OCI-LY3 (cell line): ENCODE results near the gene HEXA.

Experiments
- H2AFZ ChIP-seq: fragments of 200-600, 300-600 bp; shearing (Covaris generic); 2 replicates; pipeline ENCODE4 v1.6.0; 2014; ENCODE audit warnings: antibody characterized with exemption, low read depth, low read length
- H3K27ac ChIP-seq: fragments of 200-600, 300-600 bp; sonication (generic); 2 replicates; pipeline ENCODE4 v1.5.1; 2014; ENCODE audit warnings: mild to moderate bottlenecking, low read length, moderate library complexity, mixed read lengths
- H3K27me3 ChIP-seq: fragments of 200-600, 300-600 bp; sonication (generic); 2 replicates; pipeline ENCODE4 v1.6.1; 2014; ENCODE audit warnings: low read depth, low read length, mixed read lengths
- H3K36me3 ChIP-seq: fragments of 200-600, 300-600 bp; sonication (generic); replicated peaks from 2 replicates; pipeline ENCODE3; 2014; ENCODE audit warnings: low read depth, low read length, mixed read lengths
- H3K4me1 ChIP-seq: fragments of 300-600, 200-600 bp; sonication (generic); 2 replicates; pipeline ENCODE4 v1.6.1; 2014; ENCODE audit warnings: low read length, mixed read lengths
- H3K4me2 ChIP-seq: fragments of 200-600, 300-600 bp; sonication (generic); 2 replicates; pipeline ENCODE4 v1.6.1; 2014; ENCODE audit warnings: low read length, mixed read lengths
- H3K4me3 ChIP-seq: fragments of 300-600, 200-600 bp; sonication (generic); 2 replicates; pipeline ENCODE4 v1.5.1; 2014; ENCODE audit warnings: antibody characterized with exemption, mild to moderate bottlenecking, low read length, moderate library complexity
- H3K79me2 ChIP-seq: fragments of 300-600, 200-600 bp; shearing (Covaris generic); 2 replicates; pipeline ENCODE4 v1.6.1; 2014; ENCODE audit warnings: mild to moderate bottlenecking, low read length, mixed read lengths
- H3K9ac ChIP-seq: fragments of 300-600, 200-600 bp; shearing (Covaris generic); 2 replicates; pipeline ENCODE4 v1.6.0; 2014; ENCODE audit warnings: mild to moderate bottlenecking, low read length, moderate library complexity
- H3K9me3 ChIP-seq: fragments of 200-600, 300-600 bp; shearing (Covaris generic); 2 replicates; pipeline ENCODE4 v1.6.1; 2014; ENCODE audit warnings: low read length, mixed read lengths; ENCODE audit not compliant: insufficient read depth
- H4K20me1 ChIP-seq: fragments of 200-600, 300-600 bp; sonication (generic); 2 replicates; pipeline ENCODE4 v1.6.1; 2016; ENCODE audit warnings: low read length, mixed read lengths; ENCODE audit not compliant: insufficient read depth
- CTCF ChIP-seq: fragments of 200-600, 300-600 bp; sonication (generic); IDR thresholded peaks from 2 replicates; pipeline ENCODE4 v1.5.1; 2014; ENCODE audit warnings: antibody characterized with exemption, low read length, low read depth
- EZH2phosphoT487 ChIP-seq: fragments of 200-600 bp; shearing (Covaris generic); IDR thresholded peaks from 2 replicates; pipeline ENCODE4 v1.6.1; 2018; ENCODE audit warnings: antibody characterized with exemption, mixed run types, low read depth

The HEXA gene

GRCh38 chr15:72345806-72346205 lies 30.0 kb downstream of the HEXA start:
- Histone ChIP-seq H3K4me1 (no peaks in the 10 kb centered on the region), H3K9ac (no peak overlapping the region), H4K20me1 (no peaks in the 10 kb centered on the region), H2AFZ (no peak overlapping the region), H3K36me3 (peaks cover 29% of the 10 kb centered on the region), H3K27me3 (no peaks in the 10 kb centered on the region), H3K4me3 (no peak overlapping the region), H3K4me2 (no peak overlapping the region), H3K79me2 (no peaks in the 10 kb centered on the region), H3K27ac (no peak overlapping the region), H3K9me3 (no peaks in the 10 kb centered on the region)
- TF ChIP-seq CTCF (no peak), EZH2phosphoT487 (no peak)

GRCh38 chr15:72345280-72345679 lies 30.5 kb downstream of the HEXA start:
- Histone ChIP-seq H3K36me3 (peaks cover 26% of the 10 kb centered on the region), H3K27me3 (no peaks in the 10 kb centered on the region), H3K4me3 (no peak overlapping the region), H3K79me2 (no peaks in the 10 kb centered on the region), H3K4me1 (no peaks in the 10 kb centered on the region), H3K27ac (no peak overlapping the region), H2AFZ (no peak overlapping the region), H3K4me2 (no peak overlapping the region), H3K9ac (no peak overlapping the region), H3K9me3 (no peaks in the 10 kb centered on the region), H4K20me1 (no peaks in the 10 kb centered on the region)
- TF ChIP-seq EZH2phosphoT487 (no peak), CTCF (no peak)

GRCh38 chr15:72344602-72345001 lies 31.2 kb downstream of the HEXA start:
- H3K27me3 ChIP-seq: no peaks in the 10 kb centered on the region
- H3K4me3 ChIP-seq: no peak overlapping the region
- no peak for TF ChIP-seq CTCF
- TF ChIP-seq EZH2phosphoT487: no peak
- no peaks in the 10 kb centered on the region for H3K9me3 ChIP-seq
- no peak overlapping the region for H3K9ac ChIP-seq
- H3K4me2 ChIP-seq: no peak overlapping the region
- H3K79me2 ChIP-seq: no peaks in the 10 kb centered on the region
- H3K27ac ChIP-seq: no peak overlapping the region
- no peak overlapping the region for H2AFZ ChIP-seq
- no peaks in the 10 kb centered on the region for H4K20me1 ChIP-seq
- H3K36me3 ChIP-seq: peaks cover 25% of the 10 kb centered on the region
- H3K4me1 ChIP-seq: no peaks in the 10 kb centered on the region

GRCh38 chr15:72342385-72342784 lies 33.4 kb downstream of the HEXA start:
- Histone ChIP-seq H3K4me2 (no peak overlapping the region), H2AFZ (no peak overlapping the region), H3K9me3 (no peaks in the 10 kb centered on the region), H3K4me1 (no peaks in the 10 kb centered on the region), H3K36me3 (peaks cover 22% of the 10 kb centered on the region), H3K27me3 (no peaks in the 10 kb centered on the region), H3K79me2 (no peaks in the 10 kb centered on the region), H3K4me3 (no peak overlapping the region), H4K20me1 (no peaks in the 10 kb centered on the region), H3K27ac (no peak overlapping the region), H3K9ac (no peak overlapping the region)
- TF ChIP-seq CTCF (peak; percentile 50), EZH2phosphoT487 (no peak)
